ENCODE data around the gene AFDN. TPM values are rescaled to one million over a fixed set of nuclear protein-coding genes. Genes with fewer than 3 reads are reported as not detected.

AFDN gene
- total RNA-seq, 2 experiments from 2014 or later = 11.9 to 14.0 TPM

Other genes starting within 250 kb of the AFDN start
- not detected for gene KIF25, start 170.8 kb downstream of the AFDN start, total RNA-seq